Ureter (tissue), 1 donor: ENCODE data around the gene MED13L. TPM values are rescaled to one million over a fixed set of nuclear protein-coding genes. Genes with fewer than 3 reads are reported as not detected.
A peak's percentile ranks its signal among the peaks of the same experiment; 100 is the strongest.

Experiments
- DNase-seq: peaks from one replicate; pipeline ENCODE4 v3.0.0-alpha.2; 2020; ENCODE audit warnings: low spot score
- total RNA-seq: library from RNA; stranded (reverse); gene quantifications from one replicate; pipeline ENCODE4 v1.2.4, GENCODE V29; 2023
- donor health status: DM: yes; HTN: yes; CAD: no.

Gene MED13L
- total RNA-seq, 1 donor from 2014 or later = 130 TPM

GRCh38 chr12:116278667-116279066, 1.2 kb upstream of the MED13L start:
- no peak for DNase-seq

- no peak for DNase-seq
Observed at GRCh38 chr12:116278279-116278626, 760 bp upstream of the MED13L start.

- peak; percentile 71 for DNase-seq
Observed at GRCh38 chr12:116276652-116277466, 634 bp downstream of the MED13L start.

- DNase-seq = no peak
Observed at GRCh38 chr12:116274551-116275375, 2.7 kb downstream of the MED13L start.

- no peak for DNase-seq
Observed at GRCh38 chr12:116273813-116274550, 3.5 kb downstream of the MED13L start.

- DNase-seq = no peak
Observed at GRCh38 chr12:116267948-116268347, 9.5 kb downstream of the MED13L start.

- DNase-seq = no peak
Observed at GRCh38 chr12:116266631-116267349, 10.7 kb downstream of the MED13L start.

GRCh38 chr12:116266168-116266601, 11.3 kb downstream of the MED13L start:
- no peak for DNase-seq

- no peak for DNase-seq
Observed at GRCh38 chr12:116265351-116266147, 11.9 kb downstream of the MED13L start.

- DNase-seq = no peak
Observed at GRCh38 chr12:116264525-116265070, 12.9 kb downstream of the MED13L start.

GRCh38 chr12:116263844-116264243, 13.6 kb downstream of the MED13L start:
- DNase-seq = no peak

- no peak for DNase-seq
Observed at GRCh38 chr12:116263431-116263830, 14.1 kb downstream of the MED13L start.

GRCh38 chr12:116262741-116263140, 14.8 kb downstream of the MED13L start:
- no peak for DNase-seq

- no peak for DNase-seq
Observed at GRCh38 chr12:116261525-116262100, 15.9 kb downstream of the MED13L start.

- DNase-seq = no peak
Observed at GRCh38 chr12:116259800-116260577, 17.5 kb downstream of the MED13L start.

GRCh38 chr12:116257826-116258225, 19.7 kb downstream of the MED13L start:
- DNase-seq = no peak

- DNase-seq = no peak
Observed at GRCh38 chr12:116257215-116257614, 20.3 kb downstream of the MED13L start.

GRCh38 chr12:116249938-116250337, 27.6 kb downstream of the MED13L start:
- no peak for DNase-seq

GRCh38 chr12:116248930-116249329, 28.6 kb downstream of the MED13L start:
- DNase-seq = no peak
